ENCODE data around the gene CACNB4. TPM values are rescaled to one million over a fixed set of nuclear protein-coding genes. Genes with fewer than 3 reads are reported as not detected.

The CACNB4 gene
- total RNA-seq, 1 donor from 2014 or later, result 3.4 TPM

DNA sequence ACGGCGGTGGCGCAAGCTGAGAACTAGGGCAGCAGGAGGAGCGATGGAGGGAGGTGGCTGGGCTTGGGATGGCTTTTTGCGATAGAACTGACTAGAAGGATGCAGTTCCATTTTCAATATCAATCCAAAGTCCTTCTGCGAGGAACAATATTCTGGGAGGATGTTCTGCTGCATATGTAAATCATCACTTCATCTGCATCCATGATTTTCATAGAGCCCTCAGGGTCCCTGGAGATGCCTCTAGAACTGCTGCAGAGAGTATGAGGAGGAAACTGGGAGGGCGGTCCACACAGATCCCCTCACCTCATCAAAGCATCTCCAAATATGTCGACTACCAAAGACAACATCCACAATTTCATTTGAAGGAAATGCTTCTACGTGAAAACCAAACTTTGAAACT lies 20.8 kb downstream of the CACNB4 start:
- H3K27ac Mint-ChIP-seq (ENCODE audit: unreplicated experiment), result no peak overlapping the region
- H3K27me3 Mint-ChIP-seq (ENCODE audit: unreplicated experiment), result no peaks in the 10 kb centered on the region
- no peak for TF ChIP-seq CTCF (IDR thresholded peaks at IDR 0.05)
- no peak overlapping the region for H3K4me3 Mint-ChIP-seq (ENCODE audit: unreplicated experiment)
- DNase-seq (ENCODE audit: extremely low spot score, unreplicated experiment), result no peak
- H3K4me1 Mint-ChIP-seq (ENCODE audit: unreplicated experiment), result no peaks in the 10 kb centered on the region
- H3K9me3 Mint-ChIP-seq (ENCODE audit: unreplicated experiment), result no peaks in the 10 kb centered on the region
- H3K36me3 Mint-ChIP-seq (ENCODE audit: unreplicated experiment), result no peaks in the 10 kb centered on the region

GRCh38 chr2:152075461-152076050 lies 23.3 kb downstream of the CACNB4 start:
- DNase-seq (ENCODE audit: extremely low spot score, unreplicated experiment), result no peak
- no peak for TF ChIP-seq CTCF (IDR thresholded peaks at IDR 0.05)
- no peaks in the 10 kb centered on the region for H3K27me3 Mint-ChIP-seq (ENCODE audit: unreplicated experiment)
- H3K4me3 Mint-ChIP-seq (ENCODE audit: unreplicated experiment), result no peak overlapping the region
- no peak overlapping the region for H3K27ac Mint-ChIP-seq (ENCODE audit: unreplicated experiment)
- no peaks in the 10 kb centered on the region for H3K9me3 Mint-ChIP-seq (ENCODE audit: unreplicated experiment)
- no peaks in the 10 kb centered on the region for H3K36me3 Mint-ChIP-seq (ENCODE audit: unreplicated experiment)
- peaks cover 5% of the 10 kb centered on the region for H3K4me1 Mint-ChIP-seq (ENCODE audit: unreplicated experiment)

GRCh38 chr2:152072011-152072410 lies 26.8 kb downstream of the CACNB4 start:
- H3K27me3 Mint-ChIP-seq (ENCODE audit: unreplicated experiment), result no peaks in the 10 kb centered on the region
- no peak for DNase-seq (ENCODE audit: extremely low spot score, unreplicated experiment)
- no peak for TF ChIP-seq CTCF (IDR thresholded peaks at IDR 0.05)
- no peaks in the 10 kb centered on the region for H3K36me3 Mint-ChIP-seq (ENCODE audit: unreplicated experiment)
- peaks cover 5% of the 10 kb centered on the region for H3K4me1 Mint-ChIP-seq (ENCODE audit: unreplicated experiment)
- peak overlapping the region; percentile 60 for H3K27ac Mint-ChIP-seq (ENCODE audit: unreplicated experiment)
- no peak overlapping the region for H3K4me3 Mint-ChIP-seq (ENCODE audit: unreplicated experiment)
- no peaks in the 10 kb centered on the region for H3K9me3 Mint-ChIP-seq (ENCODE audit: unreplicated experiment)

DNA sequence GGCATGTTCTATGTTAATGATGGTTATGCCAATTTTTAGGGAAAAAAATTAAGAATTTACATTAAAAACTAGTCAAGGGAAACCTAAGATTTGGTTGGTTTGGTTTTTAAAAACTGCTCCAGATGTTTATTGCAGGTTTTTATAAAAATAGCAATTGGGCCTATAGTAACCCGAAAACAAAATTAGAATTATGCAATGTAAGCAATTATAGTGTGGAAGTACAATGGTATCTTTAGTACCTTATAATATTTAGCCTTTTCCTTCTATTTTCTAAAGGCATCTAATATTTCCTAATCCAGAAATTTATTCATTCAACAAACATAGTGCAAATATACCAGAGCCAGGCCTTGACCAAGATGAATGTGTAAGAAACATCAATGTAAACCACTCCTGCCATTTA lies 27.3 kb downstream of the CACNB4 start:
- no peak overlapping the region for H3K4me3 Mint-ChIP-seq (ENCODE audit: unreplicated experiment)
- H3K4me1 Mint-ChIP-seq (ENCODE audit: unreplicated experiment), result peaks cover 5% of the 10 kb centered on the region
- no peaks in the 10 kb centered on the region for H3K27me3 Mint-ChIP-seq (ENCODE audit: unreplicated experiment)
- H3K27ac Mint-ChIP-seq (ENCODE audit: unreplicated experiment), result no peak overlapping the region
- TF ChIP-seq CTCF (IDR thresholded peaks at IDR 0.05), result no peak
- no peaks in the 10 kb centered on the region for H3K36me3 Mint-ChIP-seq (ENCODE audit: unreplicated experiment)
- DNase-seq (ENCODE audit: extremely low spot score, unreplicated experiment), result no peak
- no peaks in the 10 kb centered on the region for H3K9me3 Mint-ChIP-seq (ENCODE audit: unreplicated experiment)

GRCh38 chr2:152071092-152071491 lies 27.8 kb downstream of the CACNB4 start:
- no peaks in the 10 kb centered on the region for H3K36me3 Mint-ChIP-seq (ENCODE audit: unreplicated experiment)
- H3K27ac Mint-ChIP-seq (ENCODE audit: unreplicated experiment), result no peak overlapping the region
- DNase-seq (ENCODE audit: extremely low spot score, unreplicated experiment), result no peak
- H3K4me1 Mint-ChIP-seq (ENCODE audit: unreplicated experiment), result peaks cover 5% of the 10 kb centered on the region
- no peaks in the 10 kb centered on the region for H3K9me3 Mint-ChIP-seq (ENCODE audit: unreplicated experiment)
- H3K4me3 Mint-ChIP-seq (ENCODE audit: unreplicated experiment), result no peak overlapping the region
- peaks cover 1% of the 10 kb centered on the region for H3K27me3 Mint-ChIP-seq (ENCODE audit: unreplicated experiment)
- no peak for TF ChIP-seq CTCF (IDR thresholded peaks at IDR 0.05)

All from osteocyte (in vitro differentiated cells).